Smooth muscle cell (in vitro differentiated cells): ENCODE measurements around the gene S100P. TPM values are rescaled to one million over a fixed set of nuclear protein-coding genes. Genes with fewer than 3 reads are reported as not detected.

Source experiments
- DNase-seq: peaks from one replicate; lab custom pipeline; 2025; ENCODE audit not compliant: unreplicated experiment; lab: John Stamatoyannopoulos, UW
- H2AFZ ChIP-seq: fragments of 200-600 bp; sonication (generic); 2 replicates; pipeline ENCODE4 v1.6.0; 2016; ENCODE audit warnings: antibody characterized with exemption, low read depth, mild to moderate bottlenecking
- H3F3A ChIP-seq: fragments of 200-600 bp; sonication (generic); 2 replicates; pipeline ENCODE4 v1.6.0; 2017; ENCODE audit warnings: antibody characterized with exemption, low read depth
- H3K27ac ChIP-seq: fragments of 200-600 bp; sonication (generic); 2 replicates; pipeline ENCODE4 v1.5.1; 2016; ENCODE audit warnings: low read depth, mild to moderate bottlenecking
- H3K27me3 ChIP-seq: fragments of 200-600 bp; sonication (generic); 2 replicates; pipeline ENCODE4 v1.6.1; 2016; ENCODE audit warnings: low read depth, mild to moderate bottlenecking
- H3K36me3 ChIP-seq: fragments of 200-600 bp; sonication (generic); 2 replicates; pipeline ENCODE4 v1.5.1; 2016; ENCODE audit warnings: low read depth
- H3K4me1 ChIP-seq: fragments of 200-600 bp; sonication (generic); 2 replicates; pipeline ENCODE4 v1.5.1; 2016; ENCODE audit warnings: low read depth
- H3K4me2 ChIP-seq: fragments of 200-600 bp; sonication (generic); 2 replicates; pipeline ENCODE4 v1.6.0; 2016; ENCODE audit warnings: mild to moderate bottlenecking
- H3K4me3 ChIP-seq: fragments of 200-600 bp; sonication (generic); 2 replicates; pipeline ENCODE4 v1.5.1; 2016; ENCODE audit warnings: mild to moderate bottlenecking
- H3K79me2 ChIP-seq: fragments of 200-600 bp; sonication (generic); 2 replicates; pipeline ENCODE4 v1.6.0; 2016; ENCODE audit warnings: low read depth, mild to moderate bottlenecking
- H3K9ac ChIP-seq: fragments of 200-600 bp; sonication (generic); 2 replicates; pipeline ENCODE4 v1.6.0; 2016; ENCODE audit warnings: low read depth
- H3K9me3 ChIP-seq: fragments of 200-600 bp; sonication (generic); replicated peaks from 2 replicates; pipeline ENCODE4 v1.5.1; 2016; ENCODE audit warnings: low read depth
- H4K20me1 ChIP-seq: fragments of 200-600 bp; sonication (generic); 2 replicates; pipeline ENCODE4 v1.6.0; 2016; ENCODE audit warnings: low read depth
- CTCF ChIP-seq: fragments of 200-600 bp; sonication (generic); IDR thresholded peaks from 2 replicates; pipeline ENCODE4 v1.5.1; 2017; ENCODE audit warnings: borderline replicate concordance, mild to moderate bottlenecking, antibody characterized with exemption; ENCODE audit not compliant: insufficient read depth, poor library complexity, severe bottlenecking
- WGBS: methylation state at CpG from one replicate; pipeline ENCODE4 v1.1.7; 2016; ENCODE audit warnings: low lambda C conversion rate; 5-methylcytosine and 5-hydroxymethylcytosine counted together
- polyA plus RNA-seq: library from polyadenylated mRNA; unstranded; fragments of >200 nt; fragmentation: Nextera tagmentation; extraction: Ambion mirVana; gene quantifications from 2 replicates; pipeline ENCODE4 v1.2.1, GENCODE V29; 2016
- total RNA-seq: library from RNA; depleted of rRNA; stranded (reverse); fragments of >200 nt; gene quantifications from 2 replicates; pipeline ENCODE4 v1.2.3, GENCODE V29; 2014

Gene S100P
- total and polyA plus RNA-seq, 2 experiments from 2014 or later, result 4.0 to 6.6 TPM

- Histone ChIP-seq H3F3A (peaks cover 10% of the 10 kb centered on the region), H3K36me3 (no peaks in the 10 kb centered on the region), H3K9ac (peak overlapping the region; percentile 68), H3K4me1 (peaks cover 8% of the 10 kb centered on the region), H3K4me3 (peak overlapping the region; percentile 61), H3K4me2 (peak overlapping the region; percentile 96), H3K9me3 (no peaks in the 10 kb centered on the region), H2AFZ (peak overlapping the region; percentile 65), H3K27ac (peak overlapping the region; percentile 60), H4K20me1 (peaks cover 17% of the 10 kb centered on the region), H3K79me2 (peaks cover 23% of the 10 kb centered on the region), H3K27me3 (no peaks in the 10 kb centered on the region)
- no peak for DNase-seq
- TF ChIP-seq CTCF, result no peak
- 12% methylated on average over 9 of the region's 9 CpGs for whole genome bisulfite sequencing
These were observed 22.0 kb downstream of the S100P start for GRCh38 chr4:6715704-6716017.

- Histone ChIP-seq H3K9me3 (no peaks in the 10 kb centered on the region), H3K4me3 (peak within 1 kb of the TSS; percentile 61), H3K79me2 (peaks cover 23% of the 10 kb centered on the region), H3K4me2 (peak within 1 kb of the TSS; percentile 96), H3K9ac (peak within 1 kb of the TSS; percentile 68), H3K36me3 (no peaks in the 10 kb centered on the region), H3K27me3 (no peaks in the 10 kb centered on the region), H4K20me1 (peaks cover 17% of the 10 kb centered on the region), H2AFZ (peak within 1 kb of the TSS; percentile 65), H3K4me1 (peaks cover 8% of the 10 kb centered on the region), H3F3A (peaks cover 10% of the 10 kb centered on the region), H3K27ac (peak within 1 kb of the TSS; percentile 60)
- TF ChIP-seq CTCF, result peak; percentile 21
- peak; percentile 55 for DNase-seq
- under 1% methylated on average over 104 of the region's 109 CpGs for WGBS
These were observed 22.6 kb downstream of the S100P start, which contains the start of gene BLOC1S4 for GRCh38 chr4:6716018-6716911. Gene BLOC1S4, plus strand, starts transcription at chr4:6716174. Its CDS starts 36 bp downstream, at chr4:6716210.

- 16% methylated on average over 7 of the region's 7 CpGs for WGBS
- TF ChIP-seq CTCF, result no peak
- H3K27me3 ChIP-seq, result no peaks in the 10 kb centered on the region
- no peaks in the 10 kb centered on the region for H3K9me3 ChIP-seq
- peak overlapping the region; percentile 68 for H3K9ac ChIP-seq
- peak overlapping the region; percentile 61 for H3K4me3 ChIP-seq
- DNase-seq, result no peak
- H4K20me1 ChIP-seq, result peaks cover 17% of the 10 kb centered on the region
- no peaks in the 10 kb centered on the region for H3K36me3 ChIP-seq
- H3K4me2 ChIP-seq, result peak overlapping the region; percentile 96
- H3F3A ChIP-seq, result peaks cover 10% of the 10 kb centered on the region
- H3K27ac ChIP-seq, result peak overlapping the region; percentile 60
- H2AFZ ChIP-seq, result no peak overlapping the region
- peaks cover 8% of the 10 kb centered on the region for H3K4me1 ChIP-seq
- H3K79me2 ChIP-seq, result peaks cover 23% of the 10 kb centered on the region
These were observed 23.4 kb downstream of the S100P start for GRCh38 chr4:6716958-6717655.
